Natural killer cell (primary cell): ENCODE measurements around the gene AFAP1L2. TPM values are rescaled to one million over a fixed set of nuclear protein-coding genes. Genes with fewer than 3 reads are reported as not detected.

Source experiments
- ATAC-seq, 3 donors: fragments of 150-1000 bp in 2 of 3; fragments of 200-7000 bp in 1 of 3; cut with Tn5 transposase; 1 replicate in 1 of 3; 2 replicates in 2 of 3; pipeline ENCODE4 v1.10.0; 2021; ENCODE audit warnings: mild to moderate bottlenecking in 2 of 3, moderate library complexity in 2 of 3
- DNase-seq, 2 donors: peaks; one replicate each; pipeline versions ENCODE4 v3.0.0 to v3.0.0-alpha.2; 2013 to 2021; ENCODE audit warnings: mixed read lengths in 1 of 2
- H3K27ac ChIP-seq: one replicate; pipeline ENCODE4 v1.5.1; 2013; ENCODE audit warnings: mild to moderate bottlenecking, low read length
- H3K27me3 ChIP-seq: one replicate; pipeline ENCODE4 v1.6.1; 2013; ENCODE audit warnings: low read length; ENCODE audit not compliant: control insufficient read depth, insufficient read depth
- H3K36me3 ChIP-seq: one replicate; pipeline ENCODE4 v1.6.1; 2013; ENCODE audit warnings: low read length; ENCODE audit not compliant: control insufficient read depth, insufficient read depth
- H3K4me1 ChIP-seq: one replicate; pipeline ENCODE4 v1.6.1; 2013; ENCODE audit warnings: low read length; ENCODE audit not compliant: control insufficient read depth, insufficient read depth
- H3K4me3 ChIP-seq: one replicate; pipeline ENCODE4 v1.5.1; 2013; ENCODE audit warnings: low read length
- H3K9me3 ChIP-seq: one replicate; pipeline ENCODE4 v1.6.1; 2013; ENCODE audit warnings: low read length; ENCODE audit not compliant: control insufficient read depth, insufficient read depth
- H3K27ac Mint-ChIP-seq, 2 donors: one replicate each; pipeline ENCODE4 v1.8.0; 2022; ENCODE audit warnings: mild to moderate bottlenecking in 2 of 2, mixed read lengths in 2 of 2, moderate library complexity in 1 of 2
- H3K27me3 Mint-ChIP-seq, 2 donors: one replicate each; pipeline ENCODE4 v1.8.0; 2022; ENCODE audit warnings: low read depth in 2 of 2, mixed read lengths in 2 of 2
- H3K36me3 Mint-ChIP-seq: one replicate; pipeline ENCODE4 v1.8.0; 2022; ENCODE audit warnings: mixed read lengths
- H3K4me1 Mint-ChIP-seq, 2 donors: one replicate each; pipeline ENCODE4 v1.8.0; 2022; ENCODE audit warnings: mixed read lengths in 2 of 2
- H3K4me3 Mint-ChIP-seq: one replicate; pipeline ENCODE4 v1.8.0; 2022; ENCODE audit warnings: mild to moderate bottlenecking, moderate library complexity, mixed read lengths
- H3K9me3 Mint-ChIP-seq, 2 donors: one replicate each; pipeline ENCODE4 v1.8.0; 2022; ENCODE audit warnings: mixed read lengths in 2 of 2
- CTCF ChIP-seq: fragments of 200-600 bp; IDR thresholded peaks from one replicate; pipeline ENCODE4 v1.8.0; 2022; ENCODE audit warnings: antibody characterized with exemption
- WGBS: methylation state at CpG from one replicate; pipeline ENCODE4 v1.1.7; 2013; ENCODE audit warnings: missing lambda C conversion rate; ENCODE audit not compliant: insufficient coverage; 5-methylcytosine and 5-hydroxymethylcytosine counted together
- intact Hi-C: fragments of 100-400 bp; cut with micrococcal nuclease; formaldehyde crosslinking; loops from one replicate; pipeline ENCODE4 v1.14.2; 2022
- total RNA-seq, 4 donors: library from RNA; stranded (reverse); fragments of 120-200 nt in 1 of 4; gene quantifications; one replicate each; pipeline versions ENCODE4 v1.2.3 to v1.2.4, GENCODE V29; 2013 to 2022

The AFAP1L2 gene
- total RNA-seq, 3 donors from 2014 or later (not counting 1 experiment from before 2014, with no cell fraction given): 0.66 to 2.8 (median 1.3) TPM

GRCh38 chr10:114328441-114328812, 75.9 kb downstream of the AFAP1L2 start:
- ATAC-seq: no peak
- H3K9me3 Mint-ChIP-seq: no peaks in the 10 kb centered on the region

GRCh38 chr10:114327537-114328440, 76.5 kb downstream of the AFAP1L2 start:
- no peak for DNase-seq
- intact Hi-C loops: no loop called here
- H3K36me3 Mint-ChIP-seq: no peaks in the 10 kb centered on the region
- no peaks in the 10 kb centered on the region for H3K4me1 ChIP-seq
- H3K27ac Mint-ChIP-seq: no peak overlapping the region
- no peak overlapping the region for H3K27ac ChIP-seq
- H3K4me3 Mint-ChIP-seq: no peak overlapping the region
- no peak for ATAC-seq
- no peaks in the 10 kb centered on the region for H3K9me3 ChIP-seq
- no peaks in the 10 kb centered on the region for H3K4me1 Mint-ChIP-seq
- no peaks in the 10 kb centered on the region for H3K27me3 ChIP-seq
- no peak overlapping the region for H3K4me3 ChIP-seq
- H3K9me3 Mint-ChIP-seq: no peaks in the 10 kb centered on the region
- TF ChIP-seq CTCF: no peak
- H3K36me3 ChIP-seq: no peaks in the 10 kb centered on the region
- H3K27me3 Mint-ChIP-seq: peaks cover 4 to 9% of the 10 kb centered on the region in 2 donors
- WGBS: 88% methylated on average over 15 of the region's 15 CpGs

More at GRCh38 chr10:114328441-114328812, 75.9 kb downstream of the AFAP1L2 start:
- no peak for TF ChIP-seq CTCF
- Histone ChIP-seq H3K27me3 (no peaks in the 10 kb centered on the region), H3K27ac (no peak overlapping the region), H3K4me3 (no peak overlapping the region), H3K9me3 (no peaks in the 10 kb centered on the region), H3K36me3 (no peaks in the 10 kb centered on the region), H3K4me1 (no peaks in the 10 kb centered on the region)
- DNase-seq: no peak
- Mint-ChIP-seq H3K27me3 (peaks cover 0 to 9% of the 10 kb centered on the region in 2 donors), H3K4me3 (no peak overlapping the region), H3K4me1 (no peaks in the 10 kb centered on the region), H3K27ac (no peak overlapping the region), H3K36me3 (no peaks in the 10 kb centered on the region)
- 91% methylated on average over 5 of the region's 6 CpGs for WGBS
- intact Hi-C loops: no loop called here

GRCh38 chr10:114326795-114327194, 77.5 kb downstream of the AFAP1L2 start:
- intact Hi-C loops: no loop called here
- no peaks in the 10 kb centered on the region for H3K4me1 ChIP-seq
- 91% methylated on average over 1 of the region's 2 CpGs for WGBS
- Mint-ChIP-seq H3K27ac (no peak overlapping the region), H3K4me3 (no peak overlapping the region), H3K9me3 (no peaks in the 10 kb centered on the region), H3K27me3 (peaks cover 7 to 9% of the 10 kb centered on the region in 2 donors), H3K36me3 (no peaks in the 10 kb centered on the region), H3K4me1 (no peaks in the 10 kb centered on the region)
- no peaks in the 10 kb centered on the region for H3K36me3 ChIP-seq
- ATAC-seq: no peak
- no peak overlapping the region for H3K27ac ChIP-seq
- no peak for DNase-seq
- TF ChIP-seq CTCF: no peak
- no peaks in the 10 kb centered on the region for H3K27me3 ChIP-seq
- H3K4me3 ChIP-seq: no peak overlapping the region
- H3K9me3 ChIP-seq: no peaks in the 10 kb centered on the region
